H7 (cell line): ENCODE data around the gene RAPSN. TPM values are rescaled to one million over a fixed set of nuclear protein-coding genes. Genes with fewer than 3 reads are reported as not detected.

Experiments used
- DNase-seq: peaks from one replicate; pipeline ENCODE4 v3.0.0; 2012
- H3K27me3 ChIP-seq: 2 replicates; pipeline ENCODE4 v1.6.0; 2011; ENCODE audit warnings: mild to moderate bottlenecking, low read length; ENCODE audit not compliant: control insufficient read depth, insufficient read depth
- H3K36me3 ChIP-seq: replicated peaks from 2 replicates; pipeline ENCODE4 v1.5.1; 2011; ENCODE audit warnings: low read length; ENCODE audit not compliant: control insufficient read depth, insufficient read depth
- H3K4me3 ChIP-seq: 2 replicates; pipeline ENCODE4 v1.5.1; 2011; ENCODE audit warnings: low read depth, mild to moderate bottlenecking, control low read depth, low read length, moderate library complexity; ENCODE audit not compliant: insufficient read depth
- total RNA-seq: library from RNA; depleted of rRNA; stranded (reverse); fragments of >200 nt; shearing (Covaris generic); gene quantifications from 2 replicates; pipeline ENCODE4 v1.2.3, GENCODE V29; 2014

RAPSN gene
- total RNA-seq, 1 experiment from 2014 or later, result 0.42 TPM

DNA sequence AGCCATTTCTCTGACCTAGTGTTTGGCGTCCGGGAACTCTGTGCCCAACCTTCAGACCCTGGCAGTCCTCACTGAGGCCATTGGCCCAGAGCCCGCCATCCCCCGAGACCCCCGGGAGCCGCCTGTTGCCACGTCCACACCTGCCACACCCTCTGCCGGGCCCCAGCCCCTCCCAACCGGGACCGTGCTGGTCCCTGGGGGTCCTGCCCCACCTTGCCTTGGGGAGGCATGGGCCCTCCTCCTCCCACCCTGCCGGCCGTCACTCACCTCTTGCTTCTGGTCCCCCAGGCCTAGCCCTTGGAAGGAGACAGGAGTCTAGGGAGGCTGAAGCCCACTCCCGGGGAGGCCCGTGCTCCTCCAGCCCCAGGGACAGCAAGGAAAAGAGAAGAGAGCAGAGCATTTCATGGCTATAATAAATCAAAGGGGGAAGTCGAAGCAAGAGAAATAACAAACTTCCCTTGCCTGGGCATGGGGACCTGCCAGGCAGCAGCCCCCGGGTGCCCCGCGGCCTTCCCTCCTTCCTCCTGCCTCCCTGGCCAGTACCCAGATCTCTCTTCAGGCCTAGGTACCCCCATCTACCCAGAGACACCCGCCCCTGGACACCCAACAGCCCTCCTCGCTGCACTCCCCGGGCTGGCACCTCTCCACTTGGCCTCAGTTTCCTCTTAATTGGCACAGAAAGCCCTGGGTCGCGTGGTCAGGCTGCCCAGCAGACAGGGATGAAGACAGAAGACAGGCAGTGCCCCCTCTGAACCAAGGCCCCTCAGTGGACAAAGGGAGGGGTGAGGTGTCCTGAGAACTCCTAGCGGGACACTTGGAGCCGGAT lies 53.5 kb downstream of the RAPSN start:
- Histone ChIP-seq H3K27me3 (no peaks in the 10 kb centered on the region), H3K4me3 (no peak overlapping the region), H3K36me3 (no peaks in the 10 kb centered on the region)
- DNase-seq, result no peak

- DNase-seq, result peak; percentile 57
- H3K36me3 ChIP-seq, result no peaks in the 10 kb centered on the region
- H3K4me3 ChIP-seq, result no peak overlapping the region
- H3K27me3 ChIP-seq, result no peaks in the 10 kb centered on the region
Observed at GRCh38 chr11:47394322-47395222, 54.4 kb downstream of the RAPSN start.

GRCh38 chr11:47394050-47394321 lies 55.0 kb downstream of the RAPSN start:
- H3K36me3 ChIP-seq, result no peaks in the 10 kb centered on the region
- no peak overlapping the region for H3K4me3 ChIP-seq
- peak; percentile 47 for DNase-seq
- no peaks in the 10 kb centered on the region for H3K27me3 ChIP-seq

GRCh38 chr11:47393163-47394049 lies 55.5 kb downstream of the RAPSN start:
- H3K36me3 ChIP-seq, result no peaks in the 10 kb centered on the region
- DNase-seq, result peak; percentile 71
- H3K27me3 ChIP-seq, result no peaks in the 10 kb centered on the region
- no peak overlapping the region for H3K4me3 ChIP-seq

- Histone ChIP-seq H3K27me3 (no peaks in the 10 kb centered on the region), H3K36me3 (no peaks in the 10 kb centered on the region), H3K4me3 (no peak overlapping the region)
- DNase-seq, result peak; percentile 46
Observed at GRCh38 chr11:47392546-47393162, 56.3 kb downstream of the RAPSN start.

DNA sequence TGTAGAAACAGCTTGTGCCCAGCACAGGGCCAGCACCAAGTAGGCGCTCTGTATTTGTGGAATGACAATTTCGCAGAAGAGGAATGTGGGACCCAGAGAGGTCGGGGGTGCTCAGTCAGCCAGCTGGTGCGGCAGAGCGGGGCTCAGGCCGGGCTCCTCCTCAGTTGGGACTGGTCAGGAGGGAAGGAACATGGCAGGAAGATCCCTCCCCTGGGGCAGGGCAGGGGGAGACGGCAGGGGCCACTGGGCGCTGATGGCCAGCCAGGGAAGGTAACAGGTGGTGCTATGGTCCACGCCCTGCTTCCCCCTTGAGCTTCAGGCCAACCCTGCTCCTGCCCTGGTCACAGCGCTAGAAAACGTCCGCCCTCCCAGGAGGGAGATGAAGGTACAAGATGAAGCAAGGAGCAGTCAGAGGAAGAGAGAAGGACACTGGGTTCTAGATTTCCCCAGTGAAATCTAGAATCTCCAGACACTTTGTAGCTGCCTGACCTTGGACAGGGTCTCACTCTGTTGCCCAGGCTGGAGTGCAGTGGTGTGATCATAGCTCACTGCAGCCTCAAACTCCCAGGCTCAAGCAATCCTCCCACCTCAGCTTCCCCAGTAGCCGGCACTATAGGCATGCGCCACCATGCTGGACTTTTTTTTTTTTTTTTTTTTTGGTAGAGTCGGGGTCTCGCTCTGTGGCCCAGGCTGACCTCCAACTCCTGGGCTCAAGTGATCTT lies 57.1 kb downstream of the RAPSN start:
- DNase-seq, result peak; percentile 48
- no peaks in the 10 kb centered on the region for H3K36me3 ChIP-seq
- H3K4me3 ChIP-seq, result no peak overlapping the region
- H3K27me3 ChIP-seq, result no peaks in the 10 kb centered on the region

- peak; percentile 44 for DNase-seq
- Histone ChIP-seq H3K36me3 (no peaks in the 10 kb centered on the region), H3K27me3 (no peaks in the 10 kb centered on the region), H3K4me3 (no peak overlapping the region)
Observed at GRCh38 chr11:47391077-47391583, 57.8 kb downstream of the RAPSN start.

DNA sequence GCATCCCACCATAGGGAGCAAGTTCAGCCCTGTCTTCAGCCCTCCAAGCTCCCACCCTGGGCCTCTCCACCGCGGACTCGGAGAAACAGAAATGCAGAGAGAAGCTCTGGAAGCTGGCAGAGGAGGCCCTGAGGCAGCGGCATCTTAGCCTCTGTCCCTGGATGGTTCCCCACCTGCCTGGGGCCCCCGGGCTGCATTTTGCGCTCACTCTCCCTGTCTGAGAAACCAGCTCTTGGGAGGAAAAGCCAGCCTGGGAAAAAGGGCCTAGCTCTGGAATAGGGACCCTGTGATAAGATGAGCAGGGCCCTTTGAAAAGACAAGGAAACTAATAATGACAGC lies 58.5 kb downstream of the RAPSN start:
- no peak for DNase-seq
- Histone ChIP-seq H3K27me3 (no peaks in the 10 kb centered on the region), H3K36me3 (no peaks in the 10 kb centered on the region), H3K4me3 (no peak overlapping the region)

DNA sequence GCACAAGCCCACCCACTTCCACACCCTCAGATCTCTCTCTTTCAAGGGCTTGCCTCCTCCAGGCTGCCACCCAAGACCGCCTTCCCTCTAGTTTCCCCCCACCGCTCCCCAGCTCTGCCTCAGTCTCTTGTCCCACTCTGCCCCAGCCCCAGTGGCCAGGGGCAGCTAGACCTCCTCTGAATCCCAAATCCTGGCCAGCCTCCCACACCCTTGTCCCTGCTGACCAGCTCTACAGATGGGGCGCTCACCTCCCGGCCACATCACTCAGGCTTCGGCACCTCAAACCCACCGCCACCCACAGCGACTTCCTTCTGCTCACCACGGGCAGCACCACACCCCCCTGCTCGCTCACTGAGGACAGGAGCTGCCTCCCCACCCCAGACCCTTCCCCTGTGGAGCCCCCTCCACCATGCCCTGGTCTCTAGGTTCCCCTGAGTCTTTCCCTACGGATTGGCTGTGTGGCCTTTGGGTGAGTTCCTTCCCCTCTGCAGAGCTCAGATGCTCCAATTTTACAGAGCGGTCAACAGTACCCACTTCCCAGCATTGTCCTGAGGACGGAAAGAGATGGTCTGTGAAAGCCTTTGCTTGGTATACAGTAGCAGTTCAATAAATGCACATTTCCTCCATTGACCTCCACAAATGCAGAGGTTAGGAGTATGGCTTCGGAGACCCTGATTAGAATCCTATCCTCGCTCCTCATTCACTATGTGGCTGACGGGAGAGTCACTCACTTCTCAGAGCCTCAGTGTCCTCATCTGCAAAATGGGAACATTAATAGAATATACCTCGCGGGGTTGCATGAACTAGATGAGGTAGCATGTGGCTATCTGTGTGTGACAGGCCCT lies 59.1 kb downstream of the RAPSN start:
- Histone ChIP-seq H3K27me3 (no peaks in the 10 kb centered on the region), H3K4me3 (no peak overlapping the region), H3K36me3 (no peaks in the 10 kb centered on the region)
- DNase-seq, result peak; percentile 52

DNA sequence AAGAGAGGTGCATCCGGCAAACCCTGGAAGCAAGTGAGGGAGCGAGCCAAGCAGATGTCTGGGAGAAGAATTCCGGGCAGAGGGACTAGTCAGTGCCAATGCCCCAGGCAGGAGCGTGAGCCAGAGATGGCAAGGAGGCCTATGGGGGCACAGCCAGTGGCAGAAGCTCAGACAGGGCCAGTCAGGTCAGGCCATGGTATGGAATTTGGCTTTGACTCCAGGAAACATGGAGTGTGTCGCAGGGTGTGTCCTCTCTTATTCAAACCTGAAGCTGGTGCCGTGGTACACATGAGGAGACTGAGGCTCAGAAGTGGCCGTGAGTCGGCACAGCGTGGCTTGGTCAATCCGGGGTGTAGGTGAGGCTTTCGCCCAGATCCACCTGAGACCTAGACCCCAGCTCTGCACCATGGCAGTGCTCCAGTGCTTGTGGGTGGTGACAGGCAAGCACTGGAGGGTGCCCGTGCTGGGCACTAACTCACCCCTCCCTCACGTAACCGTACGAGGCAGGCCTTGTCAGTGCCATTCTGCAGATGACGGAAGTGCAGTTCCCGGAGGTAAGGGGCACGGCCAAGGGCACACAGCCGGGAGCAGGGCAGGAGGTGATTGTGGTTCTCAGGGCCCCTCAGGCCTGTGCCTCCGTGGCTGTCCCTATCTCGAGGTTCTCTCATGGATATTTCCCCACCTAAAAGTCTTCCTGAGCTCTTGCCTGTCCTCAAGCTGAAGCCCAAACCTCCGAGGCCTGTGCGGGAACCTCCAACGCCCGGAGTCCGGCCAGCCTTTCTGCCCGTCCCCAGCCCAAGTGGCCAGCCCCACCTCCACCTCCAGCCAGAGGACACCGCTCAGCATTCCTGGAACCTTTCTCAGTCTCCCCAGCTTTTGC lies 60.0 kb downstream of the RAPSN start:
- peak; percentile 39 for DNase-seq
- Histone ChIP-seq H3K4me3 (no peak overlapping the region), H3K27me3 (no peaks in the 10 kb centered on the region), H3K36me3 (no peaks in the 10 kb centered on the region)

GRCh38 chr11:47387944-47388696 lies 60.8 kb downstream of the RAPSN start:
- no peak for DNase-seq
- no peaks in the 10 kb centered on the region for H3K27me3 ChIP-seq
- no peak overlapping the region for H3K4me3 ChIP-seq
- H3K36me3 ChIP-seq, result no peaks in the 10 kb centered on the region
